Esophagus mucosa (tissue), 1 donor: ENCODE data around the gene INTS1. TPM values are rescaled to one million over a fixed set of nuclear protein-coding genes. Genes with fewer than 3 reads are reported as not detected.
"Not testable (repeated sequence)": the region's sequence is repeated elsewhere in the genome, so short reads cannot be mapped to it uniquely, and the experiment has no call there.

Experiments
- ATAC-seq: fragments of 200-7000 bp; cut with Tn5 transposase; one replicate; pipeline ENCODE4 v1.9.1; 2020
- total RNA-seq: library from RNA; stranded (reverse); gene quantifications from one replicate; pipeline ENCODE4 v1.2.4, GENCODE V29; 2023
- donor health status: DM: yes; HTN: yes; CAD: no.

INTS1 gene
- total RNA-seq, 1 donor from 2014 or later: 50.4 TPM

DNA sequence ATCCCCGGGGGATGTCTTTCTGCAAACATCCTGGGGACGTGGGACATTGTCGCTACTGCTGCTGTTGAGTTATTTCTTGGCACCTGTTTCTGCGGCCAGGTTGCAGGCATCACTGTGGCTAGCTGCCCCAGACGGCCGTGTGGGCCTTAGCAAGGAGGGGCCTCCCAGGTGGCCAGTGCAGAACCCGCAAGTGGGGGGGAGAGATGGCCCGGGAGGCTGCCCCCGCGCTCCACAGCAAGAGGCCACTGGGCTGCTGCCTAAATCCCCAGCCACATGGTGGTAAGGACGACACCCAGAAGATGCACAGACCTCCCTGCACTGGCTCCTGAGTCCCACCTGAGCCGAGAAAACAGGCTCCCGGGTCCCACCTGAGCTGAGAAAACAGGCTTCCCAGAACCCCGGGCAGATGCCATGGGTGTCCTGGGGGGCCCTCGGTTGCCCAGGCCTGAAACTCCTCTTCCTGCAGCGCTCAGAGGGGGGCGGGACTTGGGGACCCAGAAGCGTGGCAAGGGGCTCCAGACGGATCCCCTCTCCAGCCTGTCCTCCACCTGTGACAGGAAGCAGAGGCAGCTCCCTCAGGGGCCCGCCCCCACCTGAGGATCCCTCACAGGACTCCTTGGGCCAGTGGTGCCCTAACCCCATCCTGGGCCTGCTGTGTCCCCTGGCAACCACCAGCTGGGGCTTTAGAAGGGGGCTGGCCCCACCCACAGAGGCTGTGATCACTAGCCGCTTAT lies 25.4 kb upstream of the INTS1 start:
- ATAC-seq: no peak

DNA sequence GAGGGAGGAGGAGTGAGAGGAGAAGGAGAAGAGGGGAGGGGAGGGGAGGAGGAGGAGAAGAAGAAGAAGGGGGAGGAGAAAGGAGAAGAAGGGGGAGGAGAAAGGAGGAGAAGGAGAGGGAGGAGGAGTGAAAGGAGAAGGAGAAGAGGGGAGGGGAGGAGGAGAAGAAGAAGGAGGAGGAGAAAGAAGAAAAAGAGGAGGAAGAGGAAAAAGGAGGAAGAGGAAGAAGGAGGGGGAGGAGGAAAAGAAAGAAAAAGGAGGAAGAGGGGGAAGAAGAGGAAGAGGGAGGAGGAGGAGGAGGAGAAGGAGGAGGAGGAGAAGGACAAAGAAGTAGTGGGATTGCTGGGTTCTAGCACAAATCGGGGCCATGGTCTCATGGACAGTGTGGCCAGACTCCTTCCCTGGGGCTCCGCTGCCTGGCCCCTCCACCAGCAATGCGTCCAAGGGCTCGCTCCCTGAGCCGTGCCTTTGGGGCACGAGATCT lies 22.1 kb upstream of the INTS1 start:
- ATAC-seq: no peak

DNA sequence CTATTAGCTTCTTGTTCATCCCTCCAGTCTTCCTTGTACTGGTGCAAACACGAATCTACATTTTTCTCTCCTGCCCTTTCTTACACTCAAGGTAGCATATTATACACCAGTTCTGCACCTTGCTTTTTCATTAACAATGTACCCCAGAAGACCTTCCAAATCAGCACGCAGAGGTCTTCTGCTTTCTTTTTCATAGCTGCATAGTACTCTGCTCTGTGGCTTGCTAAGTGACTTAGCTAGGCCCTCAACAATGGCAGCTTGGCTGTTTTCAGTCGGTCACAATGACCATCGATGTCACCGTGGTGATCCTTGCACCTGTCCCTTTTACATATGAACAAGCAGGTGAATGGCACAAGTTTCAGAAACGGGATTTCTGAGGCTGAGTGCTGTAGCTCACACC lies 21.2 kb upstream of the INTS1 start:
- no peak for ATAC-seq

DNA sequence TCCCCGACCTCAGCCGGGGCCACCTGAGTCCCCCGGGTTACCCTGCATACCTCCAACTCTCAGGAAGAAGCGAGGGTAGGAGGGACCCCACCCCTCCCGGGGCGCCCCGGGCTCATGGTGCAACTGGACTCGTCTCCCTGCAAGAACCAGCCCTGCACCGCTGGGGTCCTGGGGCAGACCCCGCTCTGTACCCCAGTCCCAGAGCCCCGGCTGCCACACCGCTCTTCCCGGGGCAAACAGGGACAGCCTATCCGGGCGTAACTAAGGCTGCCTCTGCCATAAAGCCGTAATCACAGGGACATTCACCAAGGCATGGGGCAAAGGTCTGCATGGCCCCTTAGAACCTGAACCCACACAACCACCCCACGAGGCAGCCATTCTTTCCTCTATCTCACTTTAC lies 19.7 kb upstream of the INTS1 start:
- ATAC-seq: peak; percentile 2

DNA sequence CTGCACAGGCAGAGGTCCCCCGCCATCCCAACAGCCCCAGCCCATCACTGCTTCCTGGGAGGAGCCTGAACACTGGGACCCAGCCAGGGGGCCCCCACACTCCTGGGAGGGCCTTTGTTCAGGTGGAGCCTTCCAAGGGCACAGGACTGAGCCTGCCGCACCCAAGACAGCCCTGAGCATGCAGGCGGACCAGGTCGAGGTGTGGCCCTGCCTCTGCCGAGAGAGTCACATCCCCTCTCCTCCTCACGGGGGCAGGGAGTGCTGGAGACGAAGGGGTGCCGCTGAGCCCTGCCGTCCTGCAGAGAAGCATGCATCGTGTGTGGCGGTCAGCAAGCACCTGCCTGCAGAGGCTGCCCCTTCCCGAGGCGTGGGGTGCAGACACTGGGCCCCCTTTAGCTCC lies 19.0 kb upstream of the INTS1 start:
- ATAC-seq: peak; percentile 88

DNA sequence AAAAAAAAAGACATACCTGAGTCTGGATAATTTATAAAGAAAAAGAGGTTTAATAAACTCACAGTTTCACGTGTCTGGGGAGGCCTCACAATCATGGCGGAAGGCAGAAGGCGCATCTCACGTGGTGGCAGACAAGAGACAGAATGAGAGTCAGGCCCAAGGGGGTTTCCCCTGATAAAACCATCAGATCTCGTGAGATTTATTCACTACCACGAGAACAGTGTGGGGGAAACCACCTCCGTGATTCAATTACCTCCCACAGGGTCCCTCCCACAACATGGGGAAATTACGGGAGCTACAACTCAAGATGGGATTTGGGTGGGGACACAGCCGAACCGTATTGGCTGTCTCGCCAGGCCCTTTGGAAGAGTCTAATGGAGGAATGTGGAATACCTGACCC lies 17.3 kb upstream of the INTS1 start:
- ATAC-seq: no peak

DNA sequence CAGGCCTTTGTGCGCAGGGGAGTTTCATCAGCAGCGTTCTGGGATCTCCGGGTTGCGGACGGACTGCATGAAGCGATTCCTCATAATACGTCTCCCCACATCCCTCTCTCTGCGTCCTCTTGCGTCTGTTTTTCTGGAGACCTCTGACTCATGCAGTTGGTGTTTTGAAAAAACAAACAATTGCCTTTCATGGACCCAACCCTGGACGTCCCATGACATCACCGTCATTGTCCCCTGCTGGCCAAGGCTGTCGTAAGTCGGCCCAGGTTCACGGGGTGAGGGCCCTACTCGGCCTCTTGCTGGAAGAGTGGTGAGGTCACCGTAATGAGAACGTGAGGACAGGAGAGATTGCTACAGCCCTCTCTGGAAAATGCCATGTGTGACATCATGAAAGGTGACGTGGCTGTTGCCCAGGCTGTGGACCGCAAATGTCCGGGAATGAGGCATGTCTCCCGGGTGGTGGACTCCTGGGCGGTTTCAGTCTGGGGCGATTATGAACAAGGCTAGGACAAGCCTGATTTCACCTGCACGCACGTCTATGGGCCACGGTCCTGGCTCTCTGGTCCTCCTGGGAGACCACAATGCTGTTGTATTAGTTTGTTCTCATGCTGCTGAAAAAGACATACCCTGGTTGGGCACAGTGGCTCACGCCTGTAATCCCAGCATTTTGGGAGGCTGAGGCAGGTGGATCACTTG lies 16.5 kb upstream of the INTS1 start:
- ATAC-seq: peak; percentile 61

DNA sequence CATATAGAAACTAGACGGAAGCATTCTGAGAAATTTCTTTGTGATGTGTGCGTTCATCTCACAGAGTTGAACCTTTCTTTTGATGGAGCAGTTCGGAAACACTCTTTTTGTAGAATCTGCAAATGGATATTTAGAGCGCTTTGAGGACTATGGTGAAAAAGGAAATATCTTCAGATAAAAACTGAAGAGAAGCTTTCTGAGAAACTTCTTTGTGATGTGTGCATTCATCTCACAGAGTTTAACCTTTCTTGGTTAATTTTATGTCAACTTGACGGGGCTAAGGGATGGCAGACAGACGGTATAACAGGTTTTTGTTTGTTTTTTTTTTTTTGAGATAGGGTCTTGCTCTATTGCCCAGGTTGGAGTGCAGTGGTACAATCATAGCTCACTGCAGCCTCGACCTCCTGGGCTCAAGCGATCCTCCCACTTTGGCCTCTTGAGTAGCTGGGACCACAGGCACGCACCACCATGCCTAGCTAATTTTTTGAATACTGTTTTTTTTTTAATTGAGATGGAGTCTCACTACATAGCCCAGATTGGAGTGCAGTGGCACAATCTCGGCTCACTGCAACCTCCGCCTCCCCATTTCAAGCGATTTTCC lies 15.2 kb upstream of the INTS1 start:
- ATAC-seq: not testable (repeated sequence)

DNA sequence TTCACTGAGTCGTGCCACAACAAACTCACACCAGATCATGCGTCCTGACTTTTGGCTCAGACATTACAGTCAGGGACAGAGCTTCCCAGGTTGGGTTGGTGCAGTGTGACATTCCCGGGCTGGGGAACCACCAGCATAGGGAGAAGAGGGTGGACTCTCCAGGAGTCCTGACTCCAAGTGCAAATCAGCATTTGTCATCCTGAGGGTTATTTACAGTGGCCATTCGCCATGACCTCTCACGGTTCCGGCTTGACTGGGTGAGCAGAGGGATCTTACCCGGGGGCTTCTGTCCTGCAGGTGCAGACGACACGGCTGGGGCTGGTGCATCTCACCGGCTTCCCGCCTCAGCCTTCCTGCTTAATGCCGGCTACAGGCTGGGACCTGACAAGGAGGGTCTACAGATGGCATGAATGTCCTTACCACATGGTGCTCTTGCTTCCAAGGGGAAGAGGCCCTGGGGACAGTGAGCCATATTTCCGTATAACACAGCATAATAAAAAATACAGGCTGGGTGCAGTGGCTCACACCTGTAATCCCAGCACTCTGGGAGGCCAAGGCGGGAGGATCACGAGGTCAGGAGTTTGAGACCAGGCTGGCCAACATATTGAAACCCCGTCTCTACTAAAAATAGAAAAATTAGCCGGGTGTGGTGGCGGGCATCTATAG lies 12.5 kb upstream of the INTS1 start:
- no peak for ATAC-seq

DNA sequence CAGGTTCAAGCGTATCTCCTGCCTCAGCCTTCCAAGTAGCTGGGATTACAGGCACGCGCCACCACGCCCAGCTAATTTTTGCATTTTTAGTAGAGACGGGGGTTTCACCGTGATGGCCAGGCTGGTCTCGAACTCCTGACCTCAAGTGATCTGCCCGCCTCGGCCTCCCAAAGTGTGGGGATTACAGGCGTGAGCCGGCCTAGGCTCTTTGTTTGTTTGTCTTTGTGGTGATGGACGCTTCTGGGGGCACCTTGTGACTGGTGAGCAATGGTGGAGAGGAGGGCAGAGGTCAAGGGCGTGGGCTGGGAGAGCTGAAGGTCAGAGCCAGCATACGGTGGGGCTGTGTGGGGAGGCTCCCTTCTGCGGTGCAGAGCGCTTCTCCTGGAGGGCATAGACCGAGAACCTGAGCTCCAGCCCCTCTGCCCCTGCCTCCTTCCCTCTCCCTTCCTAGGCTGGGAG lies 11.3 kb upstream of the INTS1 start:
- not testable (repeated sequence) for ATAC-seq

DNA sequence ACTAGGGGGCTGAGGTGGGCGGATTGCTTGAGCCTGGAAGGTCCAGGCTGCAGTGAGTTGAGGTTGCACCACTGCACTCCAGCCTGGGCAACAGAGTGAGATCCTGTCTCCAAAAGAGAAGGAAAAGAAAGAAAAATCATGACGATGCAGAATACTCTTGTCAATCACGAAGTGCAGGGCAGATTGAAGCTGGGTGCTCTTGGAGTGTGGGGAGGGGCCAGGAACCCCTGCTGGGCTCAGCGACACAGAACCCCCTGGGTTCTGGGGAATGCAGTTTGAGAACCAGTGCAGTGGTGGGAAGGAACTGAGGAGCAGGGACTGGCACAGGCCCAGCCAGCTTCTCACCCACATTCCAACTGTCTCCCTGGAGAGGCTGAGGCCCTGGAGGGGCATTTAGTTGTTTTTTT lies 10.8 kb upstream of the INTS1 start:
- no peak for ATAC-seq

DNA sequence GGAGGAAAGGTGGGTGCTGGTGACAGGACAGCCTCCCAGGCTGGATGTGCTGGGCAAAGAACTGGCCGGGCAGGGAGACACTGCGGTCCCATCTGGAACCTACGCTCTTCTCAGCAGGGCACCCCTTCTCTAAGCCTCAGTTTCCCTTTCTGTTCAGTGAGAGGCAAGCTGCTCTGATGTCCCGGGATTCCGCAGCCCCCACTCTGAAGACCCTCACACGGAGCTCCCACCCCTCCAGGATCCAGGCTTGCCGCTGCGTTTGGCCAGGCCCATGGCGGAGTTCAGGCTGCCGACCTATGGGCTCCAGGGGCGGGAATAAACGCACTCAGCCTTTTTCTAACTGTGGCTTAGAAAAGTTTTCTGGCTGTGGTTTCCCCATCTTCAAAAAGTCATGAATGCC lies 10.2 kb upstream of the INTS1 start:
- ATAC-seq: no peak

DNA sequence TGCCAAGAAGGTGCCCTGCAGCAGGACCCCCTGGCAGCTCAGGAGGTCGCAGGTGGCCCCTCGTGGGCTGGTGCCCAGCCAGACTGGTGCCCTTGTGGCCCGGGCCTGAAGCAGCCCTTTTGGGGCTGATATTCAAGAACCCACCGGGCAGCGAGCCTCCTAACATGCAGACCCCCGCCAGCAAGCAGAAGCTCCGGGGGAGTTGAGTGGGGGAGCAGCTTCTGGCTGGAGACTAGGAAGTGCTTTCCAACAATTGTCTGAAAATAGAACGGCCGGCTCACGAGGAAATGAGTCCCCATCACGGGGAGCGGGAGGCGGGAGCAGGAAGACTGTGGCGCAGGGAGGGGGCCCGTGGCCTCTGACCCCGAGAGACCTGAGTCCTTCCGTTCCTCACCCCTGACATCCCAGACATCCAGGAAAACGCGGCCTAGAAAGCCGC lies 9.5 kb upstream of the INTS1 start:
- no peak for ATAC-seq

DNA sequence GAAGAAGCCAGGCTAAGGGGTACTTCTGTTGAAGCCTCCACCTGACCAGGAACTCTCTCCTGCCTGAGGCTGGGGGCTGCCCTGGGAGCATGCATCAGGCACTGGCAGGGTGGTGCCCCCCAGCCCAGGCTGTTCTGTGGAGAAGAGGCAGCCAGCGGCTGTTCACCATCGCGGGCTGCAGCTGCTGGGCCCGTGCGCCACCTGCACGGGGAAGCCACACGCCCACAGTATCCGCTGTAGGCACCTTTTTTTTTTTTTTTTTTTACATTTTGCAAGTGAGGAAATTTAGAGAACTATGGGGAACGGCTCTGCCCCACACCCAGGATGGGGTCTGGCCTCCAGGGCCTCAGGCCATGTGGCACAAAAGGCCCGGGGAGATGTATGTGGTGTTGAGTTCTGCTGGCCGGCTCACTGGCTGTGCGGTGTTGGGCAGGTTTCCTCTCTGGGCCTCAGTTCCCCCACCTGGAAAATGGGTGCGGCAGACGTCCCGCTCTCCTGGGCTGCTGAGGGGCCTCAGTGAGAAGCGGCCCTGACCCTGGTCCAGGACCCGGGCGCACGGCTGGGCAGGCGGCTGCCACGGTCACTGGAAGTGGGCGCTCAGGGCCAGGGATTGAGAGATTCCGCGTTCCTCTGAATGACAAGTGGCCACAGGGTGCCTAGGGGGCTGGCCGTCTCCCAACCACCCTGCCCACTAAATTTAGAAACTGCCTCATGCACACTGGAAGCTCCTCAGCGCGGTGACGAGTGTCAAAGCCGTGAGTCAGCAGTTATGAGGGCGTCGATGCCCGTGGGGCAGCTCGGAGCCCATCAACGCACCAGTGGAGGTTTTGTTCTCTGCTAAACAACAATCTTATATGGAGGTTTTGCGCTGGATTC lies 8.8 kb upstream of the INTS1 start:
- ATAC-seq: peak; percentile 89

DNA sequence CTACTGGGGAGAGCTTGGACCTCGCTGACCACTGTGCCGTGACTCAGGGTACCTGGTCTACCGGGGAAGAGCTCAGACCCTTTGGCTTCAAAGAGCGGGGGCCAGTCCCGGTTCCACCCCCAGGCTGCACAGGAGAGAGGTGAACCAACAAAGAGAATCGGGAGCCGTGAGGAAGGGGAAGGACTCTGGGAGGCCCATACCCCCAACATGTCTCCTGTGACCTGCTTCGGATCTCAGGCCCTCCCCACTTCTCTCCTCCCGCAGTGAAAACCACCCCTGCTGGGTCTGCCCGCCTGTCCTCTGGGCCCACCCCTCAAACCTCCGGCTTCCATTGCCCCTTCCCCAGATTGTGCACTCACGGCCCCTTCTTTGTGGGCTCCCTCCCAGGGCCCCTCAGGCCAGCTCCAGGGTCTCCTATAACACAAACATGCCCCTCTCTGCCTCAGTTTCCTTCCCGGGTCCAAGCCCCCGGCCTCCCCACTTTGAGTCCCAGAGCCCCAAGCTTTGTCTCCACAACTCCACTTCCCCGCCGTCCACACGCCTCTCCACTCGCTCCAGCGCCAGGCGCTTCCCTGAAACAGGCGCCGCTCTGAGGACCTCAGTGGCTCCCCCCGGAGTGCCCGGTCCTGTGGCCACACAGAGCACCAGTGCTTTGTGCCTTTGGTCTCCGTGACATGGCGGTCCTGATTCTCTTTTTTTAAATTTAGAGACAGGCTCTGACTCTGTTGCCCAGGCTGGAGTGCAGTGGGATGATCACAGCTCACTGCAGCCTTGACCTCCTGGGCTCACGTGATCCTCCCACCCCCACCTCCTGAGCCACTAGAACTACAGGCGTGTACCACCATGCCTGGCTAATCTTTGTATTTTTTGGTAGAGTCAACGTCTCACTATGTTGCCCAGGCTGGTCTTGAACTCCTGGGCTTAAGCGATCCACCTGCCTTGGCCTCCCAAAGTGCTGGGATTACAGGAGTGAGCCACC lies 7.5 kb upstream of the INTS1 start:
- no peak for ATAC-seq

DNA sequence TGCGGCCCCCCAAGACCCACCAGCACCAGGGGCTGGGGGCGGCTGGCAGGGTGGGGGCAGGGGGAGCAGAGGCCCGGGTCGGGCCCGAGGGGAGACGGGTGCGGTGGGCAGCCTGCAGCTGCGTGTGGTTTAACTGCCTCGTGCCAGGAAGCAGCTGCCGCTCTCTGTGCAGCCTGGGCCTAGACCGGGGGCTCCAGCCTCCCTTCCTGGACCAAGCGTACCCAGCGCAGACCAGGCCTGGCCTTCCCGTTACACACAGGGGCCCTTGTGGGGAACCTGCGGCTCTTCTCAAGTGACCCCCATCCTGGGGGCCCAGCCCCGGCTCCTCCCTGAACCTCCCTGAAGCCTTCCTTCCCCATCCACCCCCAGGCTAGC lies 6.6 kb upstream of the INTS1 start:
- ATAC-seq: no peak

DNA sequence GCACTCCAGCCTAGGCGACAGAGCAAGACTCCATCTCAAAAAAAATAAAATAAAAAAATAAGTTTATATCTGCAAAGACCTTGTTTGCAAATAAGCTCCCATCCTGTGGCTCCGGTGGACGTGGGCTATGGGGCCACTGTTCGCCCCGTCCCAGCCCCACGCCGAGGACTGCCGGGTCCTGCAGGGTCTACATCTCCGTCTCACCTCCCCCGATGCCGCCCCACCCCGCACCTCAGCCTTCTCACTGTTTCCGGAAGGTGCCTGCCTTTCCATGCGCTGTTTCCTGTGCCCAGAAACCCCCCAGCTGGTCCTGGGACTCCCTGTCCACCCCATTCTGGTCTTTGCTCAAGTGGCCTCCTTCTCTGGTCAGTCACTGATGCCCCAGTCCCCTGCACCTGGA lies 5.0 kb upstream of the INTS1 start:
- no peak for ATAC-seq

DNA sequence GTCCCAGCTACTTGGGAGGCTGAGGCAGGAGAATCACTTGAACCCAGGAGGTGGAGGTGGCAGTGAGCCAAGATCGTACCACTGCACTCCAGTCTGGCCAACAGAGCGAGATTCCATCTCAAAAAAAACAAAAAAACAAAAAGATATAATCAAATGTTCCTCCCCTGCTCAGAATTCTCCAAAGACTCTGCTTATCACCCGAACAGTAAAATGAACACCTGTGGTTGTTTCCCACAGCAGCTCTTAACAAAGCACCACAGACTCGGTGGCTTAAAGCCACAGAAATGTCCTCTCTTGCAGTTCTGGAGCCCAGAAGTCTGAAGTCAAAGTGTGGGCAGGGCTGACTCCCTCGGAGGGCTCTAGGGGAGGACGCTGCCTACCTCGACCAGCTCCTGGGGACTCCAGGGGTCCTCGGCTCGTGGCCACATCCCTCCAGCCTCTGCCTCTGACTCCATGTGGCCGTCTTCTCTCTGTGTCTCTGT lies 4.1 kb upstream of the INTS1 start:
- ATAC-seq: no peak

DNA sequence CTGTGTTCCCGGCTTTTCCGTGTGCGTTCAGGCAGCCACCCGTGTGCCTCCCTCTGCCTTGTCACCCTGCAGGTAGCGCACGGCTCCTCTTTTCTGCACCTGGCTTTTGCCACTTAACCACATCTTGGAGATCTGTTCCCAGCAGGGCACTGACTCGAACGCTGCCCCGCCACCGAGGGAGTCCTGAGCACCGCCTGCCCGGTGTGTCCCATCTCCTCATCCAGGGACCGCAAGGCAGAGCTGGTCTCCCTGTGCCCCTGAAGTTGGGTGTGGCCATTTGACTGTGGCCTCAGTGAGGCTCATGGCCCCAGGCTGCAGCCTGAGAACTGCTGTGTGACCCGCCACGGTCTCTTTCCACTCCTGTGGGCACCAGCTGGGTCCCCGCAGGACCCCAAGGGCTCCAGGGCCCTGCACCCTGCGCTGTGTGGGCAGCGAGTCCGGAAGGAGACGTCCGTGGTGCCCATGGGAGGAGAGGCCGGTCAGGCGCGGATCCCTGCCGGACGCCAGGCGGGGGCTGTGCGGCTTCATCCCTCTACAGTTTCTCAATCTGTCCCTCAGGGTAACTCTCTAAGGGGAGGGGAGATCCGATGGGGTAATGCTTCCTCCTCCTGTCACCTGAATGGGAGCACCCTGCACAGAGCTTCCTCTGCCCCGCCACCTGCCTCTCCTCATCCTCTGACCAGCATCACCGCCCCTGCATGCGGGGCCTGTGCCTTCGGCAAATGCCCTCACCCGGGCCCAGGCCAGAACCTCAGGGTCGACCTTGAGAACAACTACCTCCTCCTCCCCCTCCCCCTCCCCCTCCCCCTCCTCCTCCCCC lies 1.8 kb upstream of the INTS1 start:
- no peak for ATAC-seq

DNA sequence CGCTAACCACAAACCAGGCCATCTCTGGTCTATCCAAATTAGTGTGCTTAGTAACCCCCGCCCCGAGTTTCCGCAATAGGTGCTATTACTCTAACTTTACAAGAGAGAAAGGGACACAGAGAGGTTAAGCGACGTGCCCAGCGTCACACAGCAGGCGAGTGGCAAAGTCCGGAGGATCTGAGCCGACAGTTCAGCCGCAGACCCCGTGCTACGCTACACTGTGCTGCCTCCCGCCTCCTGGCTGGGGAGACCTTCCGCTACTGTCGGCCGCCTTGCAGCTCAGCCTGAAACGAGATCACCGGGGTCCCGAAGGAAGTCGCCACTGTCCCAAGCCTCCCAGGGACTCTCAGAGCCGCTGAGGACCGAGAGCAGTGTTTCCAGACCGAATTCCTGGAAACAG lies 799 bp downstream of the INTS1 start:
- no peak for ATAC-seq
